ENCODE measurements around the gene TLR5.

DNA sequence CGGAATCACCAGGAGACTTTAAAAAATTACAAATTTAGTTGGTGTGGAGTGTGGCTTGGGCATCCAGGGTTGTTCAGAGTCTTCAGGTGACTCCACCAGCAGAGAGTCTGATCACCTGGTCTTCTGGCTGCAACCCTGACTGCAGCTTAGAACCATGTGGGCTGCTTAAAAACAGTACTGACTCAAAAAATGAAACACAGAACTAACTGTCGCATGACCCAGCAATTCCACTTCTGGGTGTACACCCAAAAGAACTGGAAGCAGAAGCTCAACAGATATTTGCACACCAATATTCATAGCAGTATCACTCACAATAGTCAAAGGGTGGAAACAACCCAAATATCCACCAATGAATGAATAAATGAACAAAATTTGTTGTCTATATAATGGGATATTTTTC is 17.3 kb downstream of the TLR5 start:
- TF ChIP-seq, protein P1, sequence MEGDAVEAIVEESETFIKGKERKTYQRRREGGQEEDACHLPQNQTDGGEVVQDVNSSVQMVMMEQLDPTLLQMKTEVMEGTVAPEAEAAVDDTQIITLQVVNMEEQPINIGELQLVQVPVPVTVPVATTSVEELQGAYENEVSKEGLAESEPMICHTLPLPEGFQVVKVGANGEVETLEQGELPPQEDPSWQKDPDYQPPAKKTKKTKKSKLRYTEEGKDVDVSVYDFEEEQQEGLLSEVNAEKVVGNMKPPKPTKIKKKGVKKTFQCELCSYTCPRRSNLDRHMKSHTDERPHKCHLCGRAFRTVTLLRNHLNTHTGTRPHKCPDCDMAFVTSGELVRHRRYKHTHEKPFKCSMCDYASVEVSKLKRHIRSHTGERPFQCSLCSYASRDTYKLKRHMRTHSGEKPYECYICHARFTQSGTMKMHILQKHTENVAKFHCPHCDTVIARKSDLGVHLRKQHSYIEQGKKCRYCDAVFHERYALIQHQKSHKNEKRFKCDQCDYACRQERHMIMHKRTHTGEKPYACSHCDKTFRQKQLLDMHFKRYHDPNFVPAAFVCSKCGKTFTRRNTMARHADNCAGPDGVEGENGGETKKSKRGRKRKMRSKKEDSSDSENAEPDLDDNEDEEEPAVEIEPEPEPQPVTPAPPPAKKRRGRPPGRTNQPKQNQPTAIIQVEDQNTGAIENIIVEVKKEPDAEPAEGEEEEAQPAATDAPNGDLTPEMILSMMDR (IDR thresholded peaks at IDR 0.05): no peak
- no peak for TF ChIP-seq POLR2A (IDR thresholded peaks at IDR 0.05)
